Subcutaneous adipose tissue (tissue), 4 donors: Measurements from ENCODE around the gene CCDC158. TPM values are rescaled to one million over a fixed set of nuclear protein-coding genes. Genes with fewer than 3 reads are reported as not detected.

Experiments used
- CTCF ChIP-seq: fragments of 450-650 bp; IDR thresholded peaks from one replicate; pipeline ENCODE4 v1.5.1; 2016; ENCODE audit warnings: low read depth, mild to moderate bottlenecking, control low read depth, antibody characterized with exemption, moderate library complexity
- total RNA-seq, 4 donors: library from RNA; depleted of rRNA; stranded (reverse); fragments of >200 nt; gene quantifications; one replicate each; pipeline ENCODE4 v1.1.0, GENCODE V29; 2016

Gene CCDC158
- total RNA-seq, 4 donors from 2014 or later, result 0.33 to 1.7 (median 1.2) TPM

- no peak for TF ChIP-seq CTCF
Measured at GRCh38 chr4:76443376-76443775, 22.4 kb upstream of the CCDC158 start.

GRCh38 chr4:76442807-76443206 is 21.9 kb upstream of the CCDC158 start:
- no peak for TF ChIP-seq CTCF

GRCh38 chr4:76441881-76442280 is 20.9 kb upstream of the CCDC158 start:
- TF ChIP-seq CTCF, result no peak

- no peak for TF ChIP-seq CTCF
Measured at GRCh38 chr4:76439491-76439890, 18.6 kb upstream of the CCDC158 start.

GRCh38 chr4:76435528-76436319 is 14.8 kb upstream of the CCDC158 start:
- no peak for TF ChIP-seq CTCF

- TF ChIP-seq CTCF, result no peak
Measured at GRCh38 chr4:76434901-76435527, 14.1 kb upstream of the CCDC158 start, which contains the start of gene SHROOM3. Gene SHROOM3, plus strand, starts transcription at chr4:76435229. Its CDS starts 824 bp downstream, at chr4:76436053.
